GM19351 (cell line): ENCODE data around the gene BMF.
"Not testable (repeated sequence)": the region's sequence is repeated elsewhere in the genome, so short reads cannot be mapped to it uniquely, and the experiment has no call there.

Experiments
- ATAC-seq: cut with Tn5 transposase; IDR thresholded peaks from one replicate; pipeline ENCODE4 v1.9.1; 2021; ENCODE audit warnings: mild to moderate bottlenecking, moderate library complexity; ENCODE audit not compliant: unreplicated experiment

BMF gene

DNA sequence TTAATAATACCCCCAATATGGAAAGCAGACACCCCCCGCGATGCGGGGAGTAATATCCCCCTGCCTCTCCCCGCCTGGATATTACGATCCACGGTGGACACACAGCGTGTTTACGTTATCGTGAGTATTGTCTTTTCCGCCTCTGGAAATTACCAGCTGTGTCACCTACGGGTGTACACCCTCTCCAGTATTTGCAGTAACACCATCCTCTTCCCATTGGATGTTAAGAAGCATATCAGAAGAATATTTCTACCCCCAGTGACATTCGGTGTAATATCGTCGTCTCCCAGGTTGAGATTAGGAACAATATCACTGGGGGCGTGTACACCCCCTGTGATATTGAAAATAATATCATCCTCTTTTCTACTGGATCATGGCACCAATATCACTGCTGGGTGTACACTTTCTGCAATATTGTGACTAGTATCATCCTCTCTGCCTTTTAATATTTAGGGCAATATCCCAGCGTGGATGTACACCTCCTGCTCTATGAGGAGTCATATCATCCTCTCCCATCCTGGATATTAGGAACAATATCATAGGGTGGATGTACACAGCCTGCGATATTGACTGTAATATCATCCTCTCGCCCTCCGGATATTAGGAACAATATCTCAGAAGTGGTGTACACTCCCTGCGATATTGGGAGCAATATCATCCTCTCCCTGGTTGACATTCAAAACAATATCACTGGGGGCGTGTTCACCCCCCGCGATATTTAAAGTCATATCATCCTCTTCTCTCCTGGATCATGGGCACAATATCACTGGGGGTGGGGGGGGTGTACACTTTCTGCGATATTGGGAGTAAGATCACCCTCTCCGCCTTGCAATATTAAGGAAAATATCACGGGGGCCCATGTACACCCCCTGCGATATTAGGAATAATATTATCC is 20.3 kb upstream of the BMF start:
- ATAC-seq = no peak

DNA sequence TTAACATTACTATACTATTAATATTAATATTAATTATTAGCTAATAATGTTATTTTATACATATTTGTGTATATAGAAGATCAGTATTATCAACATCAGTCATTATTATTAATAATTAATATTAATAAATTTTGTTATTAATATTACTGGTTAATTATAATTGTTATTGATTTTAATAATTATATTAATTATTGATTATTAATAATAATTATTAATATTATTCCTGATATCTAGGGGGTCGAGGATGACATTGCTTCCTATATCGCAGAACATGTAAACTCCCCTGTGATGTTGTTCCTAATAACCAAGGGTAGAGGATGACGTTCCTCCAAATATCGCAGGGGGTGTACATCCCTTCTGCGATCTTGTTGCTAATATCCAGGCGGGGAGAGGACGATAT is 17.3 kb upstream of the BMF start:
- no peak for ATAC-seq

DNA sequence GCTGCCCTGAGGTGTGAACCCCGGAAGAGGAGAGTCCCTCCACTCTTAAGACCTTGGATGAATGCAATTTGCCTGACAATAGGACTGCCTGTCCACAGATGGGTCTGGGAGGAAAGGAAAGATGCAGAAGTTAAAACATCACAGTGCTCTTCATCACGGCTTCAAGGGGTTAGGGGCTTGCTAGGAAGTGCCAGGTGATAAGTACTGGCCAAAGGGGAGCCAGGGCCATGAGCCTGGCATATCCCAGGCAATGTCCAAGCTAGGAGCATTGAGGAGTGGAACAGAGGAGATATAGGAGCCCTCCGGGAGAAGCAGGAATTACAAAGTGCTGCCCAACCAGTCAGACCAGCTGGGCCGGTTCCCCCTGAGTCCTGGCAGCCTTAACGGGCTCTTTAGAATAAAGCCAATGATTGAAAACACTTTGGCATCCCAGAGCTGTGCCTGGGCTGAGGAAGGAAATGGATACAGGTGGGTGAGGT is 16.2 kb upstream of the BMF start:
- not testable (repeated sequence) for ATAC-seq

DNA sequence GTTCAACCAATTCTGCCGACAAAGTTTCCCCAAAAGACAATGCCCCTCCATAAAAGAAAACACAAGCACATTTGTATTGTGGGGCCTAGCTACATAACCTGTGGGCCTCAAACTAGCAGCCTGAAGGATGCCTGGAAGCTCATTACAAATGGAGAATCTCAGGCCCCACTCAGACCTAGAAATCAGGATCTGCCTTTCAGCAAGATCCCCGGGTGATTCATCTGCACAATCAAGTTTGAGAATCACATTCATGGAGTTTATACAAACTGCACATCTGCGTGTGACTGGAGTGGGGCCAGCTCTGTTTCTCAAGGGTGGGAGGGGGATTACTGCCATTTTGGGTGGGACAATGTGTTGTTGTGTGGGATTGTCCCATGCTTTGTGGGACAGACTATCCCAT is 15.7 kb upstream of the BMF start:
- ATAC-seq = not testable (repeated sequence)

DNA sequence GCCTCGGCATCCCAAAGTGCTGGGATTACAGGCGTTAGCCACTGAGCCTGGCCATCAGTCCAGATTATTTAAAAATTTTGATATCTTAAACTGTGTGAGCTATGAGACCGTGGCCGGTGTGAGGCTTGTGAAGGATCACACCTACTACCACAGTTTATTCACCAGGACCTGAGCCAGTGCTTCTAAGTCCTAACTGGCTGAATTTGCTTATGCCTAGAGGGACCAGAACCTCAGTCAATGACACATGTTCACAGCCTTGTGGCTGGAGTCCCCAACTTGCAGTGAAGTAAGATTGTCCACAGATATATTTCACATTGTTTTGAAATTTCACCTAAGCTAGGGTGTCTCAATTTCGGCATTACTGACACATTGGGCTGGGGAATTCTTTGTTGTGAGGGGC is 15.2 kb upstream of the BMF start:
- ATAC-seq = not testable (repeated sequence)

DNA sequence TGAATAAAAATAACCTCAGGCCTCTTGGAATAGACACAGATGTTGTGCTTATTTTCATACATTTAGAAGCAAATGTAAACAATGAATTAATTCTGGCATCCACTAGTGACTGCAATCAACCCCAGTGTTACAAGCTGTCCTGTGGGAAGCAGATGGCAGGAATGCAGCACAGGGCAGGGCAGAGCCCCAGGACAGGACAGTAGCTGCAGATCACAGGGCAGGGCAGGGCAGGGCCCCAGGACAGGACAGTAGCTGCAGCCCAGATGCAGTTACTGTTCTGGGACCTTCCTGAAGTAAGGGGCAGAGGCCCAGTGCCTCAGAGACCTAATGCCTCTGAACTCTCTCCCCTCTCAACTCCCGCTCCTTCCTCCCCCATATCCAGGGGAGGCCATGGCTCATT is 14.3 kb upstream of the BMF start:
- ATAC-seq = not testable (repeated sequence)

DNA sequence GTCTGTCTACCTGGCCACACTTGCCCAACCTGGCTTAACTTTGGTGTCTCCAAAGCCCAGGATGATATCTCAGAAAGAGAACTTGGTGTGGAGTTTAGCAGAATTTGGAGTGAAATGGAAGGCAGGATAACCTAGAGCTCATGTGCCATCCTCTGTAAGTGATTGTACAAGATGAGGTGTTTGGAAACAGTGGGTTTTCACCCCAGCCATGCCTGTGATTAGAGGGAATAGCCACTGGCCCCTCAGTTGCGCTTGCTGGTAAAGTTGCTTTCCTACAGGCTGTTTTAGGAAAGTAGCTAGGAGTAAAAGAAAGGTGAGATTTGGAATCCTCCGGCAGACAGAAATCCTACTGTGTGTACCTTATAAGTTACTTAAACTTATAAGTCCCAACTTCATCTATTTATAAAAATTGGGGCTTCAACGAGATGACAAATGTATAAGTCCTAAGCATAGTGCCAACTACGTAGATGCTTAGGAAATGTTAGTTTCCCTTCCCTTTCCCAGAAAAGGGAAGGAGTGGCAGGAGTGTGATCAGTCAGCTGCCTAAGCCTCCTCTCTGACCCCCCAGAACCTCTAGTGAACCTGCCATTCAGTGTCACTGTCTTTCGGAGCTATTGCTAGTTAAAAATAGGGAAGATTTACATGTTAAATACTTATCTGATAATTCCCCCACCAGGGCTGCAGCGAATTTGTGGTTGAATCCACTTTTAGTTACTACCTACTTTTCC is 13.4 kb upstream of the BMF start:
- ATAC-seq = no peak

DNA sequence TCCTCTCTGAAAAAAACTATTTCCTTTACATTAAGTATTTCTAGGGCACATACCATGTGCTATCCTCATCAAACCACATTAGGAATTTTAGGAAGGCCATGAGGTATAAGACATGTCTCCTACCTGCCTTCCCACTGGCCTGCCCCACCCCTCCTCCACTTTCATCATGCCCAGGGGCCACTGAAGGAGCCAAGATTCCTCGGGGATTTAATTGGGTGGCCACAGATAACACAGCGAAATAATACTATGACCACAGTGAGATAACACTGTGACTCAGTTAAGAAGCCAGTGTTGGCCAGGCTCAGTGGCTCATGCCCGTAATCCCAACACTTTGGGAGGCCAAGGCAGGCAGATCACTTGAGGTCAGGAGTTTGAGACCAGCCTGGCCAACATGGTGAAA is 9.8 kb upstream of the BMF start:
- no peak for ATAC-seq

DNA sequence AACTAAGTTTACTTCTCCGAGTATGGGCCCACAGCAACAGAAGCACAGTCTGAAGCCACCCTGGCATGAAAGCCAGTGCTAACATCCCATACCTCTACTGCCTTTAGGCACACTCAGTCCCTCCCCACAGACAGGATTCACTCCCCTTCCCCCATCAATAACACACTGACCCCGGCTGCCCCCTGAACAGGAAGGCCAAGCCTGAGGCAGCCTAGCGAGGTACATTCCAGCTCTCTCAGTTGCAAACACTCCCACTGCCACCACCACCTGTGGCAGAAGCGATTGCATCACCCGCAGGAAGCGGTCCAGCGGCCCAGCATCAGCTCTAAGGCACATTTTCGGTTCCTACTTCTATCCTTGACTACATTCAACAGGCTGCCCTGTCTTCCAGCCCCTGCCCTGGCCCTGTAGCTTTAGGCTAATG is 7.0 kb upstream of the BMF start:
- ATAC-seq = peak; percentile 96

DNA sequence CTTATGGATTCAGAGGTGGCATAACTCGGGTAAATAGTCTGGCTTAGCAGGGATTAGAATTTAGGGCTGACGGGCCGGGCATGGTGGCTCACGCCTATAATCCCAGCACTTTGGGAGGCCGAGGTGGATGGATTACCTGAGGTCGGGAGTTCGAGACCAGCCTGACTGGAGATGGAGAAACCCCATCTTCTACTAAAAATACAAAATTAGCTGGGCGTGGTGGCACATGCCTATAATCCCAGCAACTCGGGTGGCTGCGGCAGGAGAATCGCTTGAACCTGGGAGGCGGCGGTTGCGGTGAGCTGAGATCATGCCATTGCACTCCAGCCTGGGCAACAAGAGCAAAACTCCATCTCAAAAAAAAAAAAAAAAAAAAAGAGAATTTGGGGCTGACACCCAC is 6.4 kb upstream of the BMF start:
- ATAC-seq = not testable (repeated sequence)

DNA sequence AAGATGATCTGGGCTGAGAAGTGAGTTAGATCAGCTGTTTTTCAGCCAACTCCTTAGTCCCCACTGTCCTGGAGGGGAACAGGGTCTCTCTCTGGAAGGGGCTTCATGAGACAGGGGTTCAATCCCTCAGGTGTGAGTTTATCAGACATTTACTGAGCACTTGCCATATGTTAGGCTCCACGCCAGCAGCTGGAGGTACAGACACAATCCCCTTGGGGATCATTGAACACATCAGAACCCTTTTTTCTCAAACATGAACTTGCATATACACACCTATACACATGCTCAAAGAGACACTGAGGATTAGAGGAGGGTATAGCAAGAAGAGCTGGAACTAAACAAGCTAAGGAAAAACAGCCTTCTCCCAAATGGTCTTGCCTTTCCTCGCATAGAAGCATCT is 5.5 kb upstream of the BMF start:
- ATAC-seq = no peak

DNA sequence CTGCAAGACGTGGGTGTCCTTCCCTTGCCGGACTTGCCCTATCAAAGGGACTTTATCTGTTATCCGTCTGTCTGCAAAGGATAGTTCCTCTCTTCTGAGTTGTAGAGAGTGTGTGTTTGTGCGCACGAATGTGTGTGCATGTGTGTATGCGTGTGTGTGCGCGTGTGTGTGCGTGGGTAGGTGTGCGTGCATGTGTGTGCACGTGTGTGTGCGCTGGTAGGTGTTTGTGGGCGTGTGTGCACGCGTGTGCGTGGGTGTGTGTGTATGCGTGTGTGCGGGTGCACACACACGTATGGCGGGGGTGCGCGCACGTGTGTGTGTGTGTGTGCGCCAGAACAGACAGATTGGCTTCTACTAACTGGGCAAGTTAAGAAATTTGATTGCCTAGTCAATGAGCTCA is 4.1 kb upstream of the BMF start:
- no peak for ATAC-seq

DNA sequence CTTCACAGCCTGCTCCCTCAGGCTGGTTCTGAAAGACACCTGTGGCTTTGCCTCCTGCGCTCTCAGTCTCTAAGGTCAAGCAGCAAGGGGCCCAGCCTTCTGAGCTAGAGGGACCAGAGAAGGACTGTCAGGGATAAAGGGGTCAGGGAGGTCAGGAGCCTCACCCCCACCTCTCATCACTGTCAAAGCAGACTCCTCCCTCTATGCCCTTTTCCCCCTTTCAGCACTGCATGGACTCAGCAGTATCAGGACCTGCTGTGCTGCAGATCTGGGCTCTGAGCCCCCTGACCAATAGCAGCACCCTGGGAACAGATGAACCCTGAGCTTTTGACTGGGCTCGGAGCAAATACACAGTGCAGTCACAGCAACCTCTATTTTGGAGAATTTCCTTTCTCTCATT is 3.2 kb upstream of the BMF start:
- ATAC-seq = no peak

DNA sequence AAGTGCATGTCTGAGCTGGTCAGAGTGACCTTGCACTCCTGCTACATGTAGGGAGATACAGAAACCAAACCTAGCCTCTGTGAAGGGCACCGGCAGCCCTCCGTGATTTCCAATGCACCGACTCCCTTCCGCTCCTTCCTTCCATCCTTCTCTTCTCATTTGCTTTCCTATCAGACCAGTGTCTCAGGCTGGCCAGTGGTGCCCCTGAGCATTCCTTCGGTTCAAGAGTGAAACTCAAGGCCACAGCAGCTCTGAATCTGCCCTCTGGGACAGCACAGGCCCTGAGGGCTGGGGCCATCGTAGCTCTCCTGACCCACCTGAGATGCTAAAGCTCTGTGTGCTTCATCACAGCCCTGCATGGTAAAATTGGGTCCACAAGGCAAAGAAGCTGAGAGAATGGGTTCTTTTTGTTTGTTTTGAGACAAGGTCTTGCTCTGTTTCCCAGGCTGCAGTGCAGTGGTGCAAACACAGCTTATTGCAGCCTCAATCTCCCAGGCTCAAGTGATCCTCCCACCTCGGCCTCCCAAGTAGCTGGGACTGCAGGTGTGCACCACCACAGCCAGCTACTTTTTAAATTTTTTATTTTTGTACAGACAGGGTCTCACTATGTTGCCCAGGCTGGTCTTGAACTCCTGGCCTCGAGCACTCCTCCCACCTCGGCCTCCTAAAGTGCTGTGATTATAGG is 2.3 kb upstream of the BMF start:
- no peak for ATAC-seq

DNA sequence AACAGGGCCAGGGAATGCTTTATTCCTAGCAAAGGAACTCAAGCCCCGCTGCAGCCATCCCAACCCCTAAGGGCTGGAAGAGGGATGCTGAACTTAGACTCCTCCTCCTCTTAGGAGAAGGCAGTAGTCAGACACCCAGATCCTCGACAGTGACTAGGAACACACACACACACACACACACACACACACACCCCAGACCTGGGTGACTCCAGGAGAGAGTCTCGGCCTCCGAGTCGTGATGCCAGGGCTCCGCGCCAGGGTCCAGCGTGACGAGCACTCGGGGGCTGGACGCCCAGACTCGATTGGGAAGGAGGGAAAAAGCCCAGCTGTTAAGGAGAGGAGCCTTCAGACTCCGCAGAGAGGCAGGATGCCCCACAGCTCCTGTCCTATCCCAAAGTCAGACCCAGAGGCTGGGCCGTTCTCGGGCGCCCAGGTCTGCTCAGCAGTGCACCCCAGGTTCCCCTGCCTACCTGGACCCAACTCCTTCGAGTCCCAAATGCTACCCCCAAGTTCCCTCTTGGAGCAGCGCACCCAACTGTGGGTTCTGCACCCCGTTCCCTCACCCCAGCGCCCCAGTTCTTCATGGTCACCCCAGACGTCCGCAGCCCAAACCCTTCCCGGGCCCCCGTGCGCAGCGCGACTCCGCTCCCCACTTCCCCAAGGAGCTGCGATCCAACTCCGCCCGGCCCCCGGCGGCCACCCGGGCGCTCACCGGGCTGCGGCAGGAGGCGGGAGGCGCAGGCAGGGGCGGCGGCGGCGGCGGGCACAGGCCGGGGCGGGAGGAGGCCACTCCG is 421 bp downstream of the BMF start:
- no peak for ATAC-seq

DNA sequence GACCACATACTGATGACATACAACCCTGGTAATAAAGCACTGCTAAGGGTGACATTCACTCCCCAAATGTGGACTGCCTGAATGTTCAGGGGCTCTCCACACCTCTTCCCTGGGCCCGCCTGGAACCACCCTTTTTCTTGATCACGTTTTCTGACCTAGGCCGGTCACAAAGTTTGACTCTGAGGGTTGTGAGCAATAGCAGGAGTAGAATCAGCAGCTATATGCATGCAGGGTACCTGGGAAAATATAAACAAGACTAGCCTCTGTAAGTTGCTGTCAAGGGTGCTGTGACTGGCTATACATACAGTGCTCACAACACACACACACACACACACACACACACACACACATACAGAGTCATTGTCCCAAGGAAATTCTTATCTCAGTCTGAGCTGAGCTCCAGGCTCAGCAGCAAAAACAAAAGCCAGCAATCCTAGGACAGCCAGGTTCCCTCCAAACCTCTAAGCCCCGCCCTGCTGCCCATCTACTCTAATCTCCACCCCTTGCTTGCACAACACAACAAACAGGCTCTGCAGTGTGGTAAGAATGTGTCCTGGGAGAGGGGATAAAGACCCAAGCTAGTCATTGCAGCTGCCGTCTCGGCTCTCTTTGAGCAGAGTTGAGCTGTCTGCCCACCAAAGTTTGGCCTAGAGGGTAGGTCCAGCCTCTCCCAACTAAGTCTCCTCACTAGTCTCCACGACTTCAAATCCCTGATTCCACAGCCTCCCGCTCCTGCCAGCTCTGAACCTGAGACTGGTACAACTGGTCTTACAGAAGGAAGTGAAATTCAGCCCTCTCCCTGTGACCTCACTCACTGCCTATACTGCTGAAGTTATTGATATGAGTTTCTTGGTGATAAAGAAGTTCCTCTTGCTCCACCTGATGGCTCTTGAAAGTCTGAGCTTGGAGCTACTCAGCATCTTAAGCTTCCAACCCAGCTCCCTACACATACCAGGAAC is 2.2 kb downstream of the BMF start:
- ATAC-seq = peak; percentile 36

DNA sequence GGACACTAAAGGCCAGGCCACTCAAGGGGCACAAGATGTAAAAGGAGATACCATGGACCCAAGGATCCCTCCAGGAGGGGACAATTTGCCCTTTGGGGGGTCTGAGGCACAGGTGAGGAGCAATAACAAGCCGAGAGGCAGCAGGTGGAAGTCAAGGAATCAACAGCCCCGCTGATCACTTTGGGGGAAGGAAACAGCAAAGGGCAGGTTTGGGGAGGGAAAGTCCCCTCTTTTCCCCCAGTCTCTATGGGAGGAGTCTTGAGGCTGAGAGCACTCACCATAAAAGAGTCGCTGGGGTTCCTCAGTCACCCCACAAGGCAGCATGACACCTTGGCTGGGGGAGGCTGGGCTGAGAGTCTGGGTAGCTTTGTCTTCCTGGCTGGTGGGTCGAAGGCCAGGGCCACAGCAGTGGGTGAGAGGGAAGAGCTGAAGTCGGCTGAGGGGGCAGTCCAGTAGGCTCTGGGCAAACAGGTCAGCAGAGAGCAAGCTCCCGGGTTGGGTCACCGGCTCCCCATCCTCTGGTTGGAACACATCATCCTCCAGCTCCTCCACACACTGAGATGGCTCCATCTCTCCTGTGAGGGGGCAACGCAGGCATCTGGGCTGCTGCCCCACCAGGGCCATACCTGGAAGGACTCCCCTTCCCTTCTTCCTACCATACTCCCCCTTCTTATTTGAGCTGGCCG is 3.0 kb downstream of the BMF start:
- ATAC-seq = peak; percentile 22

DNA sequence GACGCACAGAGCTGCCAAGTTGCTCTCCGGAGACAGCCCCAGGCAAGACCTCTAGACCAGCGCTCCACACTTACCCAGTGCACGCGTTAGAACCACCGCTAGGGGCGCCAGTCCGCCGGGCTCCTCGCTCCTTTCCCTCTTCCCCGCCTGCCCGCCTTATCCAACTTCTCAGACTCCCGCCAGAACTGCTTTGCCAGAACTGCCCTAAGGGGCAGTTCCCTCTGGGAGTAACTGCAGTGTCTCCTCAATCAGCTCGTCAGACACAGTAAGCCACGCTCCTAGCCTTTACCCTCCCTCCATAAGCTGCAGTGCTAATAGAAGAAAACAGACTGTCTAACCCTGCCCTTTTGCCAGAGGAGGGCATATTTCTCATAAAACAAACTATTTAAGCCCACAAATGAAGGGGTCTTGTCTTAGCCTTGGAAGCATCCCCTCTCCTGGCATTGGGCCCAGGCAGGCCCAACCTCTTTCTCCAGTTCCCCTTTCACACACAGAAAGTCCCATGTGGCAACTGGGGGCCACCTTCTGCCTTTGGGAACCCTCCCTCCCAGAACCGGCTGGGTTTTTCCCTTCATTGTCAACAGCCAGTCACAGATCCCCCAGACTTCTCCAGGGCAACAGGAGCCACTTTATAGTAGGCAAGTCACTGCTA is 3.7 kb downstream of the BMF start:
- peak; percentile 35 for ATAC-seq
